DLD1 (cell line): ENCODE data around the gene TLX1.
"Not testable (repeated sequence)": the region's sequence is repeated elsewhere in the genome, so short reads cannot be mapped to it uniquely, and the experiment has no call there.

Experiments
- in situ Hi-C: cut with HindIII; loops from 2 replicates; pipeline ENCODE4 v1.10.0; 2017; ENCODE audit warnings: low sequenced_read_pairs

The TLX1 gene

DNA sequence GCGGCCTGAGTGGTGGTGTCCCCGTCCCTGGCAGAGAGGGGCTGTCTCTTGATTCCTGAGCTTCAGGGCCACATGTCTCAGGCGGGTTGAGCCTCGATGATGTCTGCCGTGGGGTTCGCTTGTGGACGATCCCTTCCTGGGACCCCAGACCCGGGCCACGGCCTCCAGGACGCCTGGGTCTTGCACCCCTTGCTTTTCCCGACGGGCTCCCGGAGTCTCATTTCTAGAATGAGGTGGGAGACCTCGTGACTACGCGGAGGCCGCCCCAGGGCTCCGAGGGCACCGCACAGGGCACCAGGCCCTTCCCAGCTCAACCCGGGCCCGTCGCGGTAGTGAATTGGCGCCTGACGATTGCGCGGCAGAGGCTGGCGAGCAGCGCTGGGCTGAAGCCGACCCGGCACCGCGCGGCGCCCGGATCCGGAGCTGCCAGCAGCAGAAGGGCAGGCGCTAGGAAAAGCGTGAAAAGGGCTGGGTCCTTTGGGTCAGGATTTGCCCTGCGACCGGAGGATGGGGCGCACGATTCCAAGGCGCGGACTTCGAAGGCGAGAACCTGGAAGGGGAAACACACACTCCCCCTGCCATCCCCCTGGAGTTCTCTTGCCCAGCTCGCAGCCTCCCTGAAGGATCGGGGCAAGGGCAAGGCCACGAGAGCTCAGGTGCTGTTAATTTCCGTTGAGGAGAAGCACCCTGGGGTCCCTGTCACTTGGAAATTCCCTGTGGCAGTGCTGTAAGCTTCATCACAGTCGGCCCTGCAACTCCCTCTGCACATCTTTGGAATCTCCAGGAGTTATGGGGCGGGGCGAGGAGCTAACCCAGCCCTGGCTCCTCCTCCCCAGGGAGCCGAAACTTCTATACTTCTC lies 15.5 kb downstream of the TLX1 start:
- in situ Hi-C loops = no loop called here

DNA sequence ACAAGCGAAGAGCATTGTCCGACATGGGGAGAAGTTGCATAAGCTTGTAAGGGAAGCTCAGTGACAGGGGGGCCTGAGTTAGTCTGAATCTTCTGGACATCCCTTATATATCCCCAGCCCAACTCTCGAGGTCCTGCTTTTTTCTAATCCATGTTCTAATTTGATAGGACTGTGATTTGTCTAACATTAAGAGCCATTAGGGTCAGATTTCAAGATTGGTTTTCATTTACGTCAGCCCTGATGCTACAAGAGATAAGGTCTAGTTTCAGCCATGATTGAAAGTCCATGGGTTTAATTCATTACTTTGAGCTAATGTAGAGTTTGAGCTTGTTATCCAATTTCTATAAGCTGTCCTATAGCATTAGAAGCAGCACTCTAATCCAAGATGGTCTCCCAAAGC lies 20.3 kb downstream of the TLX1 start:
- in situ Hi-C loops = no loop called here

DNA sequence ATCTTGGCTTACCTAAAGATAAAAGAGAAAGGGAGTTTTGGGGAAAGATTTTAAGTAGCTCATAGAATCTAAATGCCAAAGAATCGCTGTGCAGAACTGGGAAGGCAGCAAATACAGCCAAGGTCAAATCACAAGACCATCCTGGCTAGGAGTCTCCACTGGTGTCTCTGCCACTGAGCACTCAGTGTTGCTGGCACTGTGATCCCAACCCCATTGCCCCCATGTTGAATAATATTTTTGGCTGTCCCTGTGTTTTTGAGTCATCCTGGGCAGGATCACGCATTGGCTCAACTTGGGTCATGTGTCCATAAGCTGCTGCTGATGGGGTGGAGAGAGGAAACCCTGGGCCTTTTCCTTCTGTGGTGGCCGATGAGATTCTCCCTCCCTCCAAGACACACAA lies 21.2 kb downstream of the TLX1 start:
- in situ Hi-C loops = no loop called here

DNA sequence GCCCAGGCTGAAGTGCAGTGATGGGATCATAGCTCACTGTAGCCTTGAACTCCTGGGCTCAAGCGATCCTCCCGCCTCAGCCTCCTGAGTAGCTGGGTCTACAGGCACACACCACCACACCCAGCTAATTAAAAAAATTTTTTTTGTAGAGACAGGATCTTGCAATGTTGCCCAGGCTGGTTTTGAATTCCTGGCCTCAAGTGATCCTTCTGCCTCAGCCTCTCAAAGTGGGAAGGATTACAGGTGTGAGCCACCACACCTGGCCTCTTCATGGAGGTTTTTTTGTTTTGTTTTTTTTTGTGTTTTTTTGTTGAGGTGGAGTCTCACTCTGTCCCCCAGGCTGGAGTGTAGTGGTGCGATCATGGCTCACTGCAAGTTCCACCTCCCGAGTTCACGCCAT lies 23.4 kb downstream of the TLX1 start:
- in situ Hi-C loops = not testable (repeated sequence)

DNA sequence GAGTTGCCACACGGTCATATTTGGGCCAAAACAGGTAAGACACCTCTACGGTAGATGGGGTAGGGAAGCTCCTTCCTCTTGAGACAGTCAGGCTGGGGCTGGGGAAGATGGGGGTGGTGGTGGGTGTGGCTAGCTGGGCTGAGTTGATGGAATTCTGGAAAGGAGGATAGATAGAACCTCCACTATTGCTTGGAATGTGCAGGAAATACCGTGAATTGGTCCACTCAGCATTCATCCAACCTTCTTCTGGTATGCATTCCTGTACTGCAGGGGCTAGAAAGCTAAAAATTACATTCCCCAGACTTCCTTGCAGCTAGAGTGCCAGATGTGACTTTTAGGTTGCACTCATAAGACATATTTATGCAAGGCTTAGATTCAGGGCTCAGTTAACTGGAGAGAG lies 24.8 kb downstream of the TLX1 start:
- in situ Hi-C loops = no loop called here

DNA sequence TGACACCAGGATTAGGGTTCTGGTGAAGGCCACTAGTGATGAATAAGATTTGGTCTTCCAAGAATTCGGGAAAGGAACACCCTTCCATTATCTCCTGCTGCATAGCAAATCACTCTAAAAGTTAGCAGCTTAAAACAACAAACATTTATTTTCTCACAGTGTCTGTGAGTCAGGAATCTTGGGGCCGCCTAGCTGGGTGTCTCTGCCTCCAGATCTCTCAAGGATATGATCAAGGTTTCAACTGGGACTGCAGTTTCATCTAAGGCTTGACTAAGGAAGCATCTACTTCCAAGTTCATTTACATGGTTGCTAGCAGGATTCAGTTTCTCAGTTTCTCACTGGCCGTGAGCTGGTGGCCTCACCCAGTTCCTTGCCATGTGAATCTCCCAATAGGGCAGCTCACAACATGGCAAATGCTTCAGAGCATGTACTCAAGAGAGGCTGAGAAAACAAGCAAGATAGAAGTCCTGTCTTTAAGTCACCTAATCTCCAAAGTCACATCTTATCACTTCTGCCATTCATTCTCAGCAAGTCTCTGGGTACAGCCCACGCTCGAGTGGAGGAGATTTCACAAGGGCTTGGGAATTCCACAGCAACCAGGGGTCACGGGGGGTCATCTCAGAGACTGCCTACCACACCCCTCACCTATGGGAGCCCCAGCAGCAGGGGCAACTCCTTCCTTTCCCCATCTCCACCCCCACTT lies 26.8 kb downstream of the TLX1 start:
- in situ Hi-C loops = no loop called here

DNA sequence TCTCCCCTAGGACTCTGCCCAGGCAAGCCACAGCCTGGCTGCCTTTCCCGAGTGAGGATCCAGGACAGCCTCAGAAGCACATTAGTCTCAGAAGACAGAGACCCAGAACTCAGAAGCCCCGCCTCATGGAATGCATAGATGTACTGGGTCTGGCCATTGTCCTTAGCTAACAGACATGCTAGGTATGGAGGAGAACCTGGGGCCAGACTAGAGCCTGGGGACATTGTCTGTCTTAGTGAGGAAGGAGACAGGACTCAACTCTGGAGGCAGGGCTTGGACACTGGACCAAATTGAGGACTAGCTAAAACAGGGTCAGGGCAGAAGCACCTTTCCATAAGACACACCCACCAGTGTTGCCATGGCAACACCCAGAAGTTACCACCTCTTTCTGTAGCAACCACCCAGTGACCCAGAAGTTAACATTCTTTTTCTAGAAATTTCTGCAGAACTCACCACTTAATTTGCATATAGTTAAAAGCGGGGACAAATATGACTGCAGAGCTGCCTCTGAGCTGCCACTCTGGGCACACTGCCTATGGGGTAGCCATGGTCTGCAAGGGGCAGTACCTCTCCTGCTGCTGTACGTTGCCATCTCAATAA lies 27.5 kb downstream of the TLX1 start:
- in situ Hi-C loops = no loop called here

DNA sequence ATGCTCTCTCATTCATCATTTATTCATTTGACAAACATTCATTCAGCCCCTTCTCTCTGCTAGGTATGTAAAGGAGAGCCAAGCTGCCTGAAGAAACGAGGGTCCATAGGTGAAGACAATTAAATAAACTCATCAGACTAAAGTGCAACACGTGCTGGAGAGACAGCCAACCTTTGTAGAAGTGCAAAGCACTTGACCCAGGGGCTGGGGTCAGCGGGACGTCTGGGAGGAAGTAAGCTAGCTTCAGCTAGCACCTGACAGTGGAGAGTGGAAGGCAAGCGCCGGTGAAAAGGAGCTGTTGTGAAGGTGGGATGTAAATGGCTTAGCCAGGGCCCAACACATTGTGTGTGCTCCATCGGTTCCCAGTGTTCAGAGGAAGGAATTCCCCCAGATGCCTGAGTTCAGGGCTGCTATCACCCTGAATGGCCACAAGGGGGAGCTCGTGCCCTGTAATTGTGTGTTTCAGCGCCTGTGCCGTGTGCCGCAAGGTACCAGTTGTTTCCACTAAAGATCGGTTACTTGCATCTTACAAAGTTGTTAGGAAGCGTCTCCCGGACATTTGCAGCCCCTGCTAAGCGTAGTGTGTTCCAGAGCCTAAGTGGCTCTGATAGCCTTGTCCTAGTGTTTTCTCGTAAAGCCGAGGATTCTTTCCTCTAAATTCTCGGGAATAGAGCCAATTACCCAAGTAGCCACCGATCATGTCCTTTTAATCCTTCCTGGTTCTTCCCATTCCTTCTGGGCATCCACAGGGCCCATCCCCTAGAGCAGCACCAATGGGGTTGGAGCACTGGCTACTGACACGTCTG lies 30.6 kb downstream of the TLX1 start:
- in situ Hi-C loops = no loop called here

DNA sequence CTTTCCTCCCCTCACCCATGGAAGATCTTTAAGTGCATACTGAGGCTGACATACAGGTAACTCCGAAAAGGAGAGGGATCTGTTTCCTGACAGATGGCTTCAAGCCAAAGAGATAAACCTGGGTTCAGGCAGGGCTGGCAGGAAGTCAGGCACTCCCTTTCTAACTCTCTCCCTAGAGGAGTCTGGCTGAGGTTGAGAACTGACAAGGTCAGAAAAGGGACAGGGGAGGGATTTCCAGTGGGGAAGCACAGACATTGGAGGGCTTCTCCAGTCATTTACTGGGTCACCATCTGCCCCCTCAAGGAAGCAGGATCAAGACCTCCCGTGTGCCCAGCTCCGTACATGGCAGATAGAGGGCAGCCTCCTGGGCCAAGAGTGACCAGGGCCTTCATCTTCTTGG lies 31.6 kb downstream of the TLX1 start:
- in situ Hi-C loops = no loop called here

DNA sequence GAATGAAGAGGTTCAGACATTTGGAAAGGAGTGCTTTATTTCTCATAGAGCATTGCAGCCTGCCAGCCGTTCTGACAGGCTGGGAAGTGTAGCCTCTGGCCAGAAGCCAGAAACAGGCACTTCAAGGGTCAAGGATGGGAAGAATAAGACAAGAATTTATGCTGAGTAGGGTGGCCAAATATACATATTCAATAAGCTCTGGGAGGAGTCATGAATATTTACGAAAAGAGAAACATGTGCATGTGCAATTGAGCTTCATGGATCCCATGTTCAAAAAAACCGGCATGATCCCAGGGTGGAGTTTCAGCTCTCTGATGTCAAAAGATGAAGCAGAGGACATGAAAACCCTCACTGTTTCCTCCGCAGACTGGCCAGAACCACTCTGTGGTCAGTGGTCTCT lies 32.9 kb downstream of the TLX1 start:
- in situ Hi-C loops = no loop called here

DNA sequence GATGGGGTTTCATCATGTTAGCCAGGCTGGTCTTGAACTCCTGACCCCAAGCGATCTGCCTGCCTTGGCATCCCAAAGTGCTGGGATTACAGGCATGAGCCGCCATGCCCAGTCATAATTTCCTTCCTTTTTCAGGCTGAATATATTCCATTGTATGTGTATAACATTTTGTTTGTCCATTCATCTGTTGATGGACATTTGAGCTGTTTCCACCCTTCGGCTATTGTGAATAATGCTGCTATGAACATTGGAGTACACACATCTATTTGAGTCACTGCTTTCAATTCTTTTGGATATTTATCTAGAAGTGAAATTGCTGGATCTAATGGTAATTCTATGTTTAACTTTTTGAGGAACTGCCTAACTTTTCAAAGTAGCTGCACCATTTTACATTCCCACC lies 34.6 kb downstream of the TLX1 start:
- in situ Hi-C loops = no loop called here

DNA sequence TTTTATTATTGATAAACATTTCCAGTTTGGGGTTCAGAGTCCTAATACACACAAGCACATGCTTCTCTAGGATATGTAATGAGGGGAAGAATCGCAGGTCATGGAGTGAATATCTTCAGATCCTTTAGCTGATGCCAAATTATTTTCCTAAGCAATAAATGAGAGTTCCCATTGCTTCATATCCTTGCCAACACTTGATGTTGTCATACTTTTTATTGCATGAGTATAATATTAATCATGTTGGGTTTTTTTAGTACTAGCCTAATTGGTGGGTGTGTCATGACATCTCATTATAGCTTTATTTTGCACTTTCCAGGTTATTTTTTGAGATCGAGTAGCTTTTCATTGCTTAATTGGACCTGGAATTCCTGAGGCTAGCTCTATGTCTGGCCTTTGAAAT lies 35.3 kb downstream of the TLX1 start:
- in situ Hi-C loops = no loop called here

DNA sequence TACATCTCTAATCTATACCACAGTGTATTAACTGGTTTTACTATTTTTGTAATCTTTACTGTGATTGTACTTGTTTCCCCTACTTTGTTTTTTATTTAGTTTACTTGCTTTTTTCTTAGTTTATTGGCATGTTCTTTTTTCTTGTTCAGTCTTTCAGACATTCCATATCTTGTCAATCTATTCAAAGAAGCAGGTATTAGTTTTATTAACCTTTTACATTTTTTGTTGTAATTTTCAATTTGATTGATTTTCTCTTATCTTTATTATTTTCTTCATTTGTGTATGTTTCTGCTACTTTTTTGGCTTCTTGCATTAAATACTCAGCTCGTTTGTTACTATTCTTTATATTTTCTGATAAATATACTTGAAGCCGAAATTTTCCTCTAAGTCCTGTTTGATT lies 41.6 kb downstream of the TLX1 start:
- in situ Hi-C loops = no loop called here

DNA sequence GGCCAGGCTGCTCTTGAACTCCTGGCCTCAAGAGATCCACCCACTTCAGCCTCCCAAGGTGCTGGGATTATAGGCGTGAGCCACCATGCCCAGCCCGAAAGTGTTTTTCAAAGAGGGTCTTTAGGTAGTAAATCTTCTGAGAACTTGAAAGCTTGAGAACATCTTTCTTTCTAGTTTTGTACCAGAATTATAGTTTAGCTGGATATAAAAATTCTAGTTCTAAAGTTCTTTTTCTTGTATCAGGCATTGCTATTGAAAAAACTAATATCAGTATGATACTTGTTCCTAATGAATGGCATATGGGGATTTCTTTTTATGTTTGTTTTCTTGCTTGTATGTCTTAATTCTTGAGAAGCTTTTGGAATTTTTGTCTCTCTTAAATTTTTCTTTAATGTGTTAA lies 43.2 kb downstream of the TLX1 start:
- in situ Hi-C loops = no loop called here

DNA sequence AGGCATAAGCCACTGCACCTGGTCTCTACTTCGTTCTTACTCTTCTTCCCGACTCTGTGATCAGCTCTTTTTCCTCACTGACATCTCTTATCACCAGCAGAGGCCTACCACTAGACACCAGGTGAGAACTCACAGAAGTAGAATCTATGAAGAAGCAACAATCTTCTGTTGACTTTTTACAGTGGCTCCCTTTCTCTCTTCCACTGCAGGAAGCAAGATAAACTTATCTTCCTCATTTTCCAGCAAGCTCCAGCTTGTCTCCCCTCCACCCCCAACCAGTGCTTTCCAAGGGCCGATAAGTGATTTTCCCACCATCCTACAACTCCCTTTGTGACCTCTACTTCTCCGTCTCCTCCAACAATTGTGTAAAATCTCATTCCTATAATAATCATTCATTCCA lies 45.5 kb downstream of the TLX1 start:
- in situ Hi-C loops = no loop called here

DNA sequence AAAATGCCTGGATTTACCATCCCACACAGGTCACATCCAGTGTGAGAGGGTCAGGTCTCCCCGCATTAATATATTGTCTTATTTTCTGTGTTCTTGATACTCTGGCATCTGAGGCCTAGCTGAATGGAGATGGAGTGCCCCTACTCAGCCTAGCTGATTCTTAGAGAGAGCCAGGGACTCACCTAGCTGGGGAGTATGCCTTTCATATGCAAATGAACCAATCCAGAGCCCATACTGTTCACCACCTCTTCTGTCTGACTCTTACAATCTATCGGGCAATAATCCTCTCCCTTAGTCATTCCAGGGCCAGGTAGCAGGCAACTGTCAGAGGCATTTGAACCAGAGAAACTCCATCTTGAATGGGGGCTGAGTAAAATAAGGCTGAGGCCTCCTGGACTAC lies 51.8 kb downstream of the TLX1 start:
- in situ Hi-C loops = no loop called here

DNA sequence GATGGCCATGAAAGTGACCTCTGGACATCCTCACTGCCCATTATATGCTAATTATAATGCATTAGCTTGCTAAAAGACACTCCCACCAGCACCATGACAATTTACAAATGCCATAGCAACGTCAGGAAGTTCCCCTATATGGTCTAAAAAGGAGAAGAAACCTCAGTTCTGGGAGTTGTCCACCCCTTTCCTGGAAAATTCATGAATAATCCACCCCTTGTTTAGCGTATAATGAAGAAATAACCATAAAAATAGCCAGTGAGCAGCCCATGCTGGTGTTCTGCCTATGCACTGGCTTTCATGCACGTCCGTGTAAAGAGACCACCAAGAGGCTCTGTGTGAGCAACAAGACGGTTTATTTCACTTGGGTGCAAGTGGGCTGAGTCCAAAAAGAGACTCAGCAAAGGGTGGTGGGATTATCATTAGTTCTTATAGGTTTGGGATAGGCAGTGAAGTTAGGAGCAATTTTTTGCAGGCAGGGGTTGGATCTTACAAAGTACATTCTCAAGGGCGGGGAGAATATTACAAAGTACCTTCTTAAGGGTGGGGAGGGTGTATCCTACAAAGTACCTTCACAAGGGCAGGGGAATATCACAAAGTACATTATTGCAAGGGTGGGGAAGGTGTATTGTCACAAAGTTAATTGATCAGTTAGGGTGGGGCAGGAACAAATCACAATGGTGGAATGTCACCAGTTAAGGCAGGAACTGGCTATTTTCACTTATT lies 52.5 kb downstream of the TLX1 start:
- in situ Hi-C loops = no loop called here
